Thoracic aorta (tissue), 2 donors: ENCODE measurements around the gene HNRNPF. TPM values are rescaled to one million over a fixed set of nuclear protein-coding genes. Genes with fewer than 3 reads are reported as not detected.

Experiments
- ATAC-seq: fragments of 150-250 bp; one replicate; pipeline ENCODE4 v1.8.0; 2017; ENCODE audit warnings: low read depth; ENCODE audit not compliant: insufficient number of reproducible peaks, low FRiP score
- DNase-seq: peaks from one replicate; pipeline ENCODE4 v3.0.0-alpha.2; 2020; ENCODE audit warnings: low spot score
- H3K27ac ChIP-seq, 2 donors: fragments of 200-600 bp; sonication (generic); 1 replicate in 1 of 2; 2 replicates in 1 of 2; pipeline ENCODE4 v1.5.1; 2016; ENCODE audit warnings: mild to moderate bottlenecking in 2 of 2, moderate library complexity in 2 of 2
- H3K27me3 ChIP-seq: fragments of 200-600 bp; sonication (generic); replicated peaks from 2 replicates; pipeline ENCODE4 v1.6.0; 2016; ENCODE audit warnings: mild to moderate bottlenecking; ENCODE audit not compliant: insufficient read depth
- H3K36me3 ChIP-seq: fragments of 200-600 bp; sonication (generic); one replicate; pipeline ENCODE4 v1.5.1; 2016
- H3K4me1 ChIP-seq, 2 donors: fragments of 200-600 bp; sonication (generic); 1 replicate in 1 of 2; 2 replicates in 1 of 2; pipeline versions ENCODE4 v1.5.1 to v1.6.0; 2016; ENCODE audit warnings: low read depth in 2 of 2, mild to moderate bottlenecking in 1 of 2; ENCODE audit not compliant: control insufficient read depth in 1 of 2
- H3K4me3 ChIP-seq: fragments of 200-600 bp; sonication (generic); 2 replicates; pipeline ENCODE4 v1.5.1; 2016; ENCODE audit warnings: mild to moderate bottlenecking
- H3K9me3 ChIP-seq: fragments of 200-600 bp; sonication (generic); 2 replicates; pipeline ENCODE4 v1.5.1; 2016
- total RNA-seq, 2 donors: library from RNA; depleted of rRNA; stranded (reverse); fragments of >200 nt; gene quantifications; one replicate each; pipeline versions ENCODE4 v1.1.0 to v1.2.3, GENCODE V29; 2016
- TF ChIP-seq, protein P1 (sequence below): fragments of 200-600 bp; sonication (generic); IDR thresholded peaks from one replicate; pipeline ENCODE4 v1.5.1; 2019; ENCODE audit warnings: antibody characterized with exemption

HNRNPF gene
- total RNA-seq, 2 donors from 2014 or later, result 86.6 to 137 TPM

DNA sequence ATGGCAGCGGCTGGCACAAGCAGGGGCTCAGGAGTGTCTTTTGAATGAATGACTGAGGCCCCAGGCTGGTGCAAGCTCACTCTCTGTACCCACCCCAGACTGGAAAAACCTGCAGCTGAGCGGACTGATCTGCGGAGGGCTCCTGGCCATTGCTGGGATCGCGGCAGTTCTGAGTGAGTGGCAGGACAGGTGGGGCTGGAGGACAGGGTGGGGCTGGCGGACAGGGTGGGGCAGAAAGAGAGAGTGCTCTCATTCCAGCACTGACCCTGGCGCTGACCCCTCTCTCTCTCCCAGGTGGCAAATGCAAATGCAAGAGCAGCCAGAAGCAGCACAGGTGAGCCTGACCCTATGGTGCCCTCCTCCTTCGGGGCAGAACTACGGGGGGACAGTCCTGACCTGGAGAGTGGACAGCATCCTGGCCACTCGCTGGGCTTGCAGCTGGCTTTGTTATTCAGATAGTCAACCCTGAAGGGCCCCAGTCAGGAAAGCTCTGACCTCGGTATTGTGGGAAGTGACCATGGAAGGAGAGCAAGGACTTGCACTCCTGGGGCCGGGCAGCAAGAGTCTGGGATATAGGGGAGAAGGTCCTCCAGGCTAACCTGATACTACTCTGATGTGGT, 33.5 kb downstream of the HNRNPF start:
- Histone ChIP-seq H3K36me3 (no peaks in the 10 kb centered on the region), H3K27me3 (no peaks in the 10 kb centered on the region), H3K27ac (no peak overlapping the region), H3K9me3 (no peaks in the 10 kb centered on the region), H3K4me3 (no peak overlapping the region), H3K4me1 (no peaks in the 10 kb centered on the region)
- ATAC-seq, result no peak
- TF ChIP-seq, protein P1, sequence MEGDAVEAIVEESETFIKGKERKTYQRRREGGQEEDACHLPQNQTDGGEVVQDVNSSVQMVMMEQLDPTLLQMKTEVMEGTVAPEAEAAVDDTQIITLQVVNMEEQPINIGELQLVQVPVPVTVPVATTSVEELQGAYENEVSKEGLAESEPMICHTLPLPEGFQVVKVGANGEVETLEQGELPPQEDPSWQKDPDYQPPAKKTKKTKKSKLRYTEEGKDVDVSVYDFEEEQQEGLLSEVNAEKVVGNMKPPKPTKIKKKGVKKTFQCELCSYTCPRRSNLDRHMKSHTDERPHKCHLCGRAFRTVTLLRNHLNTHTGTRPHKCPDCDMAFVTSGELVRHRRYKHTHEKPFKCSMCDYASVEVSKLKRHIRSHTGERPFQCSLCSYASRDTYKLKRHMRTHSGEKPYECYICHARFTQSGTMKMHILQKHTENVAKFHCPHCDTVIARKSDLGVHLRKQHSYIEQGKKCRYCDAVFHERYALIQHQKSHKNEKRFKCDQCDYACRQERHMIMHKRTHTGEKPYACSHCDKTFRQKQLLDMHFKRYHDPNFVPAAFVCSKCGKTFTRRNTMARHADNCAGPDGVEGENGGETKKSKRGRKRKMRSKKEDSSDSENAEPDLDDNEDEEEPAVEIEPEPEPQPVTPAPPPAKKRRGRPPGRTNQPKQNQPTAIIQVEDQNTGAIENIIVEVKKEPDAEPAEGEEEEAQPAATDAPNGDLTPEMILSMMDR, result no peak
- DNase-seq, result no peak

- H3K4me3 ChIP-seq, result no peak overlapping the region
- no peak for ATAC-seq
- H3K9me3 ChIP-seq, result no peaks in the 10 kb centered on the region
- no peaks in the 10 kb centered on the region for H3K4me1 ChIP-seq
- no peak for DNase-seq
- no peaks in the 10 kb centered on the region for H3K36me3 ChIP-seq
- H3K27me3 ChIP-seq, result no peaks in the 10 kb centered on the region
- TF ChIP-seq, protein P1, result no peak
- no peak overlapping the region for H3K27ac ChIP-seq
Measured at GRCh38 chr10:43374194-43374593, 34.8 kb downstream of the HNRNPF start.

GRCh38 chr10:43373461-43373860, 35.5 kb downstream of the HNRNPF start:
- ATAC-seq, result no peak
- no peak for DNase-seq

GRCh38 chr10:43372765-43373361, 36.1 kb downstream of the HNRNPF start:
- Histone ChIP-seq H3K4me1 (no peaks in the 10 kb centered on the region), H3K27ac (no peak overlapping the region), H3K9me3 (no peaks in the 10 kb centered on the region), H3K4me3 (no peak overlapping the region), H3K36me3 (no peaks in the 10 kb centered on the region), H3K27me3 (no peaks in the 10 kb centered on the region)
- TF ChIP-seq, protein P1, result no peak
- ATAC-seq, result no peak
- no peak for DNase-seq

More at GRCh38 chr10:43373461-43373860, 35.5 kb downstream of the HNRNPF start:
- Histone ChIP-seq H3K27me3 (no peaks in the 10 kb centered on the region), H3K4me3 (no peak overlapping the region), H3K36me3 (no peaks in the 10 kb centered on the region), H3K4me1 (no peaks in the 10 kb centered on the region), H3K9me3 (no peaks in the 10 kb centered on the region), H3K27ac (no peak overlapping the region)
- TF ChIP-seq, protein P1, result no peak

GRCh38 chr10:43371418-43371817, 37.6 kb downstream of the HNRNPF start, which contains the start of gene FXYD4:
TSS of gene FXYD4 (plus strand) at chr10:43371636. CDS start at chr10:43373747, 2,111 bp downstream.
- Histone ChIP-seq H3K4me3 (no peak within 1 kb of the TSS), H3K4me1 (no peaks in the 10 kb centered on the region), H3K36me3 (no peaks in the 10 kb centered on the region), H3K27ac (no peak within 1 kb of the TSS), H3K27me3 (no peaks in the 10 kb centered on the region), H3K9me3 (no peaks in the 10 kb centered on the region)
- ATAC-seq (no peak), DNase-seq (no peak)
- TF ChIP-seq, protein P1, result no peak
